ENCODE measurements around the gene KLF9.
"Not testable (repeated sequence)": the region's sequence is repeated elsewhere in the genome, so short reads cannot be mapped to it uniquely, and the experiment has no call there.

Gene KLF9

DNA sequence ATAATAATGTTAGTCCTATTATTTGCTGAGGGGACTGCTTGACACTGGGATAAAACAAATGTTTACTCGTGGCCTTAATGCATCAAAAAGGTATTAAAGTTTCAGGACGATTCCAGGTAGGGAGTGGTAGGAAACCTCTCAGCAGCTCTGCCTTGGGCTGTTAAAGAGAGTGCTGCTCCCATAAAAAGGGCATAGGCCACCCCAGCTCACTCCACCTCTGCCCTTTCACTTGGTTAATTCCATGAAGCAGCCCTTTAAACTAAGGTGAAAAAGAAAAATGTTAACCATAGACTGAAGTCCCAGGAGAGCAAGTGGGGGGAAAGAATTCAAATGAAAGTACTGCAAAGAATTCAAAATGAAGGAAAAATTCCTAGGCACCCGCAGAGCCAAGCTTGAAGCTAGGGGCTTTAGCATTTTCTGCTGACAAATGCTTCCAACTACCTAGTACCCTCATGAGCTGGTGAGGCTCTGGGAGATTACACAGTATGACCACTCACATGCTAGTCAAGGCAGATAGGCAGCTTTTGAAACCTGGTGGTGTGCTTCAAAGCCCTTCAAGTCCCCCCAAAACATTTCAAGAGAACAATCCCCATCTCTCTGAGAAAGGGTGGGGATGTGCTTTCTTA lies 8.5 kb downstream of the KLF9 start:
- Histone ChIP-seq H3K36me3 (ENCODE audit: control insufficient read depth, insufficient read depth, low read length) (no peaks in the 10 kb centered on the region), H3K27ac (ENCODE audit: insufficient read depth, low read depth, low read length, poor library complexity, severe bottlenecking) (no peak overlapping the region), H3K27me3 (ENCODE audit: control insufficient read depth, insufficient read depth, low read length, poor library complexity, severe bottlenecking) (peaks cover 10% of the 10 kb centered on the region), H3K4me3 (ENCODE audit: insufficient read depth, low read depth, low read length) (no peak overlapping the region), H3K9me3 (ENCODE audit: control insufficient read depth, low read length) (no peaks in the 10 kb centered on the region), H3K4me1 (ENCODE audit: control insufficient read depth, insufficient read depth, low read length) (peaks cover 2% of the 10 kb centered on the region)
- WGBS, 2 experiments, result 72 to 78% methylated on average over 3 of the region's 3 CpGs

DNA sequence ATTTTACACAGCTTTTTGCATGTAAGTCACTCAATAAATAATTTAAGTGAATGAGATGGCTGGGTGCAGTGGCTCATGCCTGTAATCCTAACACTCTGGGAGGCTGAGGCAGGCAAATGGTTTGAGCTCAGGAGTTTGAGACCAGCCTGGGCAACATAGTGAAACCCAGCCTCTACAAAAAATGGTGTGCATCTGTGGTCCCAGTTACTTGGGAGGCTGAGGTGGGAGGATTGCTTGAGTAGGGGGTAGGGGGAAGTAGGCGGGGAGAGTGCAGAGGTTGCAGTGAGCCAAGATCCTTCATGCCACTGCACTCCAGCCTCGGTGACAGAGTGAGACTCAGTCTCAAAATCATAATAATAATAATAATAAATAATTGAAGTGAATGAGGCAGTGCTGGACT lies 10.2 kb downstream of the KLF9 start:
- 89 to 97% methylated on average over 1 to 2 of the region's 2 CpGs for WGBS, 2 experiments
- no peak overlapping the region for H3K27ac ChIP-seq (ENCODE audit: insufficient read depth, low read depth, low read length, poor library complexity, severe bottlenecking)
- no peaks in the 10 kb centered on the region for H3K27me3 ChIP-seq (ENCODE audit: control insufficient read depth, insufficient read depth, low read length, poor library complexity, severe bottlenecking)
- no peaks in the 10 kb centered on the region for H3K9me3 ChIP-seq (ENCODE audit: control insufficient read depth, low read length)
- no peak overlapping the region for H3K4me3 ChIP-seq (ENCODE audit: insufficient read depth, low read depth, low read length)
- H3K4me1 ChIP-seq (ENCODE audit: control insufficient read depth, insufficient read depth, low read length), result no peaks in the 10 kb centered on the region
- no peaks in the 10 kb centered on the region for H3K36me3 ChIP-seq (ENCODE audit: control insufficient read depth, insufficient read depth, low read length)

DNA sequence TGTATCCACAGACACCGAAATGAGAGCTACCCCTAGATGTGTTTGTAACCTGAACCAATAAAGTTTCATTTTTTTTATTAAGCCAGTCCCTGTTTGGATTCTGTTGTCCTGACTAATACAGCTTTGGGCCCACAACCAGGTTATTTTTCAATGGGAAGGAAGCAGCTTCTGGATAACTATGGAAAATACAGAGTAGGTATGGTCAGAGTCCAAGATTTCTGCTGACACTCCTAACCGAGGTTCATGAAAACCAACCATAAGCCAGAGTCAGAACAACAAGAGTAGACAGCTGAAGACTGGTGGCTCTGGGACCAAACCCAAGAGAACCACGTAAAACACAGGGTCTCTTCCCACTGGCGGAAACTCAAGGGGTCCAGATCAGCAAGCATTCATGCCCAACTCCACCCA lies 10.8 kb downstream of the KLF9 start:
- 89 to 97% methylated on average over 4 of the region's 4 CpGs for WGBS, 2 experiments
- Histone ChIP-seq H3K27me3 (ENCODE audit: control insufficient read depth, insufficient read depth, low read length, poor library complexity, severe bottlenecking) (no peaks in the 10 kb centered on the region), H3K4me1 (ENCODE audit: control insufficient read depth, insufficient read depth, low read length) (no peaks in the 10 kb centered on the region), H3K36me3 (ENCODE audit: control insufficient read depth, insufficient read depth, low read length) (no peaks in the 10 kb centered on the region), H3K4me3 (ENCODE audit: insufficient read depth, low read depth, low read length) (no peak overlapping the region), H3K9me3 (ENCODE audit: control insufficient read depth, low read length) (no peaks in the 10 kb centered on the region), H3K27ac (ENCODE audit: insufficient read depth, low read depth, low read length, poor library complexity, severe bottlenecking) (no peak overlapping the region)

DNA sequence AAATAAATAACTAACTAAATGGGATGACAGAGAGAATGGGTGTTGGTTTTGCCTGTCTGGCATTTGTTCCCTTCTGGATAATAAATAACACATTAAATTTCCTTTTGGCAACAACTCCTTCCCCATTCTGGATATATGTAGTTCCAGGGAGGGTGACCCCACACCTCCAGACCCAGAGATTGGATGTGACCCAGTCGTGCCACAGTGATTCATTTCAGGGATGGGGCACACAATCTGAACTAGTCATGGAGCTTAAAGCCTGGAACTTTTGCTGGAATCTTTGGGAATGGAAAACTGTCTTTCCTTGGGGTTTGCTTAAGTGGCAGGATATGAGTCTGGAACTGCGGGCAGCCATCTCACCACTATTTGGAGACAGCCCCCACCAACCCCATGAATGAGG lies 11.3 kb downstream of the KLF9 start:
- 86 to 90% methylated on average over 2 of the region's 2 CpGs for WGBS, 2 experiments
- no peak overlapping the region for H3K4me3 ChIP-seq (ENCODE audit: insufficient read depth, low read depth, low read length)
- no peak overlapping the region for H3K27ac ChIP-seq (ENCODE audit: insufficient read depth, low read depth, low read length, poor library complexity, severe bottlenecking)
- H3K9me3 ChIP-seq (ENCODE audit: control insufficient read depth, low read length), result no peaks in the 10 kb centered on the region
- no peaks in the 10 kb centered on the region for H3K27me3 ChIP-seq (ENCODE audit: control insufficient read depth, insufficient read depth, low read length, poor library complexity, severe bottlenecking)
- no peaks in the 10 kb centered on the region for H3K4me1 ChIP-seq (ENCODE audit: control insufficient read depth, insufficient read depth, low read length)
- no peaks in the 10 kb centered on the region for H3K36me3 ChIP-seq (ENCODE audit: control insufficient read depth, insufficient read depth, low read length)

DNA sequence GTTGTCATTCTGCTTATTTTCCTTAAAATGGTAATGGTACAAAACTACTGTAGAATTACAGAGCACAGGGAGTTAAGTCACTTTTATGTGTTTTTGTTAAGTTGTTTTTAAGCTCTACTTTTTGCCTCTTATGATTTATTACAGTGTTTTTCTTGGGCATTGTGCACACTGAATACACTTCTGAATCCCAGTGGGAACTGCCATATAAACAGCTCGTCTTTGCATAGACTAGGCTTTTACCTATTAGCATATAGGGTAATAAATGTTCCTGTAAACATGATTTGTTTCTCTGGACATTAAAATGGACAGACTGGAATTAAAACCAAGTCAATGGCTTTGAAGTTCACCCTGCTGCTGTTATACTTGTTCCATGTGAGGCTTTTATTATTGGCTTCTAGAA lies 12.2 kb downstream of the KLF9 start:
- WGBS, 2 experiments, result 100% methylated on average over 1 of the region's 1 CpG
- Histone ChIP-seq H3K4me3 (ENCODE audit: insufficient read depth, low read depth, low read length) (no peak overlapping the region), H3K27ac (ENCODE audit: insufficient read depth, low read depth, low read length, poor library complexity, severe bottlenecking) (no peak overlapping the region), H3K27me3 (ENCODE audit: control insufficient read depth, insufficient read depth, low read length, poor library complexity, severe bottlenecking) (no peaks in the 10 kb centered on the region), H3K9me3 (ENCODE audit: control insufficient read depth, low read length) (no peaks in the 10 kb centered on the region), H3K36me3 (ENCODE audit: control insufficient read depth, insufficient read depth, low read length) (no peaks in the 10 kb centered on the region), H3K4me1 (ENCODE audit: control insufficient read depth, insufficient read depth, low read length) (no peaks in the 10 kb centered on the region)

DNA sequence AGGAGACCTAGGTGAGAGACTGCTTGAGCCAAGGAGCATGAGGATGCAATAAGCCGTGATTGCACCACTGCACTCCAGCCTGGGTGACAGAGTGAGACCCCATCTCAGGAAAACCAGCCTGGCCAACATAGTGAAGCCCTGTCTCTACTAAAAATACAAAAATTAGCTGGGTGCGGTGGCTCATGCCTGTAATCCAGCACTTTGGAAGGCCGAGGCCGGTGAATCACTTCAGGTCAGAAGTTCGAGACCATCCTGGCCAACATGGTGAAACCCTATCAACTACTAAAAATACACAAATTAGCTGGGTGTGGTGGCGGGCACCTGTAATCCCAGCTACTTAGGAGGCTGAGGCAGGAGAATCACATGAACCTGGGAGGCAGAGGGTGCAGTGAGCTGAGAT lies 13.2 kb downstream of the KLF9 start:
- H3K36me3 ChIP-seq (ENCODE audit: control insufficient read depth, insufficient read depth, low read length); H3K27me3 ChIP-seq (ENCODE audit: control insufficient read depth, insufficient read depth, low read length, poor library complexity, severe bottlenecking); H3K9me3 ChIP-seq (ENCODE audit: control insufficient read depth, low read length); H3K27ac ChIP-seq (ENCODE audit: insufficient read depth, low read depth, low read length, poor library complexity, severe bottlenecking); H3K4me1 ChIP-seq (ENCODE audit: control insufficient read depth, insufficient read depth, low read length); H3K4me3 ChIP-seq (ENCODE audit: insufficient read depth, low read depth, low read length): not testable (repeated sequence)
- WGBS, 2 experiments, result 91 to 92% methylated on average over 6 of the region's 6 CpGs

DNA sequence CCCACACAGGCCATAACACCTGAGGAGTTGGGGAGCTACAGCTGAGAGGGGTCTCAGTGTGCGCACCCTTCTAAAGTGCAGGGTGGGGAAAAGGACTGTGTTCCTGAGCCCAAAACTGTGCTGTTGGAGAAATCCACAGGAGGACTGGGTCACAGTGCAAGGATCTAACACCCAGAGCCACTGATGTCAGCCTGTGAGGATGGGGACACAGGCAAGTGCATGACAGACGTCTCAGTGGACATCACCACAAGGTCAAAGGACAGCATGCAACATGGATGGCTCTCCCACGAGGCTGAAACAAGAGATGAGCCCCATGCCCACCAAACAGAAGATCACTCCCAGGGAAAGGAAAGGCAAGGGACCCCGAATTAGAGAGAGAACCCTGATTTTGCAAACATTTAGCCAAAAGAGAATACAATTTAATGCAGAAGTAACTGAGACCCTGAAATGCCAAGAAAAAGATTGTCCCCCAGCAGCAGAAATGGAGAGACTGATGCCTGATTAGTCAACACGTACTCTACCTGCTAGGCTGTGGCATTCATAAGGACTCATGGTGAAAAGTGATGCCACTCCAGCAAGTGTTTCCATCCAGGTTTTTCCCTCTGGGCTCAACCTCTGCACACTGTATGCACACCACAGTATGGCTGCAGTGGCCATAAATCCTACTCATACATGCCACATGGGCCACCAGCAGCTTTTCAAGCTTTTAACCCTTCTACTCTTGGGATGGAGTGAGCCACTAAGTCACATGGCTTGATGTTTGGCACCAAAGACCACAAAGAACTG lies 14.2 kb downstream of the KLF9 start:
- Histone ChIP-seq H3K27me3 (ENCODE audit: control insufficient read depth, insufficient read depth, low read length, poor library complexity, severe bottlenecking) (no peaks in the 10 kb centered on the region), H3K9me3 (ENCODE audit: control insufficient read depth, low read length) (no peaks in the 10 kb centered on the region), H3K4me3 (ENCODE audit: insufficient read depth, low read depth, low read length) (no peak overlapping the region), H3K36me3 (ENCODE audit: control insufficient read depth, insufficient read depth, low read length) (no peaks in the 10 kb centered on the region), H3K27ac (ENCODE audit: insufficient read depth, low read depth, low read length, poor library complexity, severe bottlenecking) (no peak overlapping the region), H3K4me1 (ENCODE audit: control insufficient read depth, insufficient read depth, low read length) (no peaks in the 10 kb centered on the region)
- WGBS, 2 experiments, result 88 to 91% methylated on average over 5 of the region's 5 CpGs

DNA sequence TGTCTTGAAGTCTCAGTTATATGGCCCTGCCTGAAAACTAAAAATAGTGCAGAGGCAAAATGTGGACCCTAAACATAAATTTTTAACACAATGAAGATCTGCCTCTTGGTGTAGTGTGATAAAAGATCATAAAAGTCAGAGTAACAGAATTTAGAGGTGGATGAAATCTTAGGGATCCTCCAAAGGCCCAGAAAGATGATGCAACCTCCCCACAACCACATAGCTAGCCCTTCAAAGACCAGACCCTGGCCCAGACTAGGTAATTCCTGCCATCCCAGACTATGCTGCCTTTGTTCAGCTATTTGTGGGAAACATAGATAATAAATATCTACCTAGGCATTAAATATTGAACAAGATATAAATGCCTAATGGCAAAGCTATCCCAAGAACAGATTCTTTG lies 15.3 kb downstream of the KLF9 start:
- Histone ChIP-seq H3K27me3 (ENCODE audit: control insufficient read depth, insufficient read depth, low read length, poor library complexity, severe bottlenecking) (no peaks in the 10 kb centered on the region), H3K27ac (ENCODE audit: insufficient read depth, low read depth, low read length, poor library complexity, severe bottlenecking) (no peak overlapping the region), H3K4me3 (ENCODE audit: insufficient read depth, low read depth, low read length) (no peak overlapping the region), H3K4me1 (ENCODE audit: control insufficient read depth, insufficient read depth, low read length) (no peaks in the 10 kb centered on the region), H3K36me3 (ENCODE audit: control insufficient read depth, insufficient read depth, low read length) (no peaks in the 10 kb centered on the region), H3K9me3 (ENCODE audit: control insufficient read depth, low read length) (no peaks in the 10 kb centered on the region)

DNA sequence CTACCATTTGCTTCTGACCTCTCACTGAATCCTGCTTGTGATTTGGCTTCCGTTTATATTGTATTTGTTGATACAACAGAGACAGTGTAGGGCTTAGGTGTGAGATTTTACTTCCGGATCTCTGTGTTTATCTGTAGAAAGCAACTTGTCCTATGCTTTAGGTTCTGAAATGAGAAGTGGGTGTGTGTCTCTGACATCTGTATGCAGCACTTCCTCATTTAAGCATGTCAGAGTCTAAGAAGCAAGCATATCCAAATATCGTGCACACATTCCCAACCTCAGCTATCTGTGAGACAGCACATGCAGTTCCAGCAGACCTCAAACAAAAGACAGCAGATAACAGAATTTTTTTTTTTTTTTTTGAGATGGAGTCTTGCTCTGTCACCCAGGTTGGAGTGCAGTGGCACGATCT lies 16.3 kb downstream of the KLF9 start:
- H3K27ac ChIP-seq (ENCODE audit: insufficient read depth, low read depth, low read length, poor library complexity, severe bottlenecking), result no peak overlapping the region
- H3K36me3 ChIP-seq (ENCODE audit: control insufficient read depth, insufficient read depth, low read length), result no peaks in the 10 kb centered on the region
- H3K9me3 ChIP-seq (ENCODE audit: control insufficient read depth, low read length), result no peaks in the 10 kb centered on the region
- H3K4me3 ChIP-seq (ENCODE audit: insufficient read depth, low read depth, low read length), result no peak overlapping the region
- 91 to 92% methylated on average over 4 of the region's 4 CpGs for WGBS, 2 experiments
- no peaks in the 10 kb centered on the region for H3K27me3 ChIP-seq (ENCODE audit: control insufficient read depth, insufficient read depth, low read length, poor library complexity, severe bottlenecking)
- H3K4me1 ChIP-seq (ENCODE audit: control insufficient read depth, insufficient read depth, low read length), result no peaks in the 10 kb centered on the region

DNA sequence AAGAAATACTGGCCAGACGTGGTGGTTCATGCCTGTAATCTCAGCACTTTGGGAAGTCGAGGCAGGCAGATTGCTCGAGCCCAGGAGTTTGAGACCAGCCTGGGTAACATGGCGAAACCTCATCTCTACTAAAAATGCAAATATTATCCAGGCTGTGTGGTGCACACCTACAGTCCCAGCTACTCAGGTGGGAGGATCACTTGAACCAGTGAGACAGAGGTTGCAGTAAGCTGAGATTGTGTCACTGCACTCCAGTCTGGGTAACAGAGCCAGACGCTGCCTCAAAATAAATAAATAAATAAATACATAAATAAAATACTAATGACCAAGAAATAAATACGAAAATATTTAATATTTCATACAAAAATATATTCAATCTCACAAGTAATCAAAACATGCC lies 18.8 kb downstream of the KLF9 start:
- Histone ChIP-seq H3K4me3 (ENCODE audit: insufficient read depth, low read depth, low read length) (no peak overlapping the region), H3K27ac (ENCODE audit: insufficient read depth, low read depth, low read length, poor library complexity, severe bottlenecking) (no peak overlapping the region), H3K9me3 (ENCODE audit: control insufficient read depth, low read length) (no peaks in the 10 kb centered on the region), H3K4me1 (ENCODE audit: control insufficient read depth, insufficient read depth, low read length) (no peaks in the 10 kb centered on the region), H3K36me3 (ENCODE audit: control insufficient read depth, insufficient read depth, low read length) (no peaks in the 10 kb centered on the region), H3K27me3 (ENCODE audit: control insufficient read depth, insufficient read depth, low read length, poor library complexity, severe bottlenecking) (no peaks in the 10 kb centered on the region)
- WGBS, 2 experiments, result 88 to 93% methylated on average over 4 to 5 of the region's 6 CpGs

All from ectodermal cell (in vitro differentiated cells).